D721Med (cell line): ENCODE results near the gene XPO1.
"Not testable (repeated sequence)": the region's sequence is repeated elsewhere in the genome, so short reads cannot be mapped to it uniquely, and the experiment has no call there.

Experiments
- DNase-seq: peaks from one replicate; pipeline ENCODE4 v3.0.0; 2011; ENCODE audit warnings: low spot score; ENCODE audit not compliant: insufficient read length
- FAIRE-seq: peaks from 2 replicates; lab custom pipeline; 2011; peaks lifted over from hg19 to GRCh38; lab: Jason Lieb, UNC
- CTCF ChIP-seq: IDR thresholded peaks from 2 replicates; pipeline ENCODE4 v1.5.1; 2012; ENCODE audit warnings: mild to moderate bottlenecking, control low read depth; ENCODE audit not compliant: insufficient read depth; ENCODE audit errors: missing control alignments

The XPO1 gene

GRCh38 chr2:61450144-61450543, 88.0 kb downstream of the XPO1 start:
- no peak for TF ChIP-seq CTCF
- DNase-seq (no peak), FAIRE-seq (no peak)

GRCh38 chr2:61448229-61448628, 89.9 kb downstream of the XPO1 start:
- DNase-seq (no peak), FAIRE-seq (no peak)
- TF ChIP-seq CTCF, result no peak

DNA sequence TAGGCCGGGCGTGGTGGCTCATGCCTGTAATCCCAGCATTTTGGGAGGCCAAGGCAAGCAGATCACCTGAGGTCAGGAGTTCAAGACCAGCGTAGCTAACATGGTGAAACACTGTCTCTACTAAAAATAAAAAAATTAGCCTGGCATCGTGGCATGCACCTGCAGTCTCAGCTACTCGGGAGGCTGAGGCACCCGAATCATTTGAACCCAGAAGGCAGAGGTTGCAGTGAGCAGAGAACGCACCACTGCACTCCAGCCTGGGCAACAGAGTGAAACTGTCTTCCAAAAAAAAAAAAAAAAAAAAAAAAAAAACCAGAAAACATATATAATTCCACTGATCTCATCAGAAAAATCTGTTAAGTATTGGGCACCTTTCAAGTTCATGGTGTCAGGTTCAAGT, 91.2 kb downstream of the XPO1 start:
- FAIRE-seq, result not testable (repeated sequence)

GRCh38 chr2:61443342-61444041, 94.7 kb downstream of the XPO1 start:
- TF ChIP-seq CTCF, result no peak
- FAIRE-seq (no peak), DNase-seq (no peak)

More for the DNA sequence above, 91.2 kb downstream of the XPO1 start:
- DNase-seq, result not testable (repeated sequence)

- TF ChIP-seq CTCF, result no peak
- FAIRE-seq, result no peak
Measured at GRCh38 chr2:61439241-61440002, 98.7 kb downstream of the XPO1 start.

GRCh38 chr2:61438670-61439069, 99.5 kb downstream of the XPO1 start:
- TF ChIP-seq CTCF, result no peak
- FAIRE-seq (no peak), DNase-seq (no peak)

More at GRCh38 chr2:61439241-61440002, 98.7 kb downstream of the XPO1 start:
- no peak for DNase-seq

DNA sequence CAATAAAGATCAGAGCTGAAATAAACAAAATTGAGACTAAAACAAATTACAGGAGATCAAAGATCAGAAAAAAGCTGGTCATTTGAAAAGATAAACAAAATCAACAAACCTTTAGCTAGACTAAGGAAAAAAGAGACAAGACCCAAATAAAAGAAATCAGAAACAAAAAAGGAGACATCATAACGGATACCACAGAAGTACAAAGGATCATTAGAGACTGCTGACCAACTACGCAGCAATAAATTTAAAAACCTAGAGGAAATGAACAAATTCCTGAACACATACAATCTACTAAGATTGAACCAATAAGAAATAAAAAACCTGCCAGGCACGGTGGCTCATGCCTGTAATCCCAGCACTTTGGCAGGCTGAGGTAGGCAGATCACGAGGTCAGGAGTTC, 101.0 kb downstream of the XPO1 start:
- no peak for FAIRE-seq
- no peak for TF ChIP-seq CTCF
- DNase-seq, result no peak
